B cell (primary cell): Measurements from ENCODE around the gene DGKB.

Experiments used
- EZH2 ChIP-seq: IDR thresholded peaks from 2 replicates; pipeline ENCODE4 v1.6.1; 2012; ENCODE audit warnings: borderline replicate concordance, low read depth, mild to moderate bottlenecking, moderate library complexity, low read length; ENCODE audit not compliant: insufficient read depth, poor library complexity, severe bottlenecking
- TF ChIP-seq, protein P1 (sequence below): fragments of 200-600 bp; IDR thresholded peaks from one replicate; pipeline ENCODE4 v1.8.0; 2022; ENCODE audit warnings: antibody characterized with exemption, mild to moderate bottlenecking

DNA sequence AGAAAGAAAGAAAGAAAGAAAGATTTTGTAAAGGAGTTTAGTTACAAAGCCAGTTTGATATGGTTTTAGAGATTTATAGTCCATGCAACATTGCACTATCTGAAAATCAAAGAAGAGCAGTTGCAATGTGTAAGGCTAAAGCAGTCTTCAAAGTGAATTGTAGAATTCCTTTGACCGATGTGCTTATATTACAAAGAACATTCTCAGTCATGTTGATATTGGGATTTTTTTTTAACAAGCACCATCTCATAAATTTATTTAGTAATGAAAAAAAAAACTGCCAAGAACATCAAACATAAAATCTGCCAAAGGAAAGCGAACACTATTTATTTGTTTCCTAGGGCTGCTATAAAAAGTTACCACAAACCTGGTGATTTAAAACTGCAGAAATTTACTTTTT lies 133.3 kb downstream of the DGKB start:
- TF ChIP-seq, protein P1, sequence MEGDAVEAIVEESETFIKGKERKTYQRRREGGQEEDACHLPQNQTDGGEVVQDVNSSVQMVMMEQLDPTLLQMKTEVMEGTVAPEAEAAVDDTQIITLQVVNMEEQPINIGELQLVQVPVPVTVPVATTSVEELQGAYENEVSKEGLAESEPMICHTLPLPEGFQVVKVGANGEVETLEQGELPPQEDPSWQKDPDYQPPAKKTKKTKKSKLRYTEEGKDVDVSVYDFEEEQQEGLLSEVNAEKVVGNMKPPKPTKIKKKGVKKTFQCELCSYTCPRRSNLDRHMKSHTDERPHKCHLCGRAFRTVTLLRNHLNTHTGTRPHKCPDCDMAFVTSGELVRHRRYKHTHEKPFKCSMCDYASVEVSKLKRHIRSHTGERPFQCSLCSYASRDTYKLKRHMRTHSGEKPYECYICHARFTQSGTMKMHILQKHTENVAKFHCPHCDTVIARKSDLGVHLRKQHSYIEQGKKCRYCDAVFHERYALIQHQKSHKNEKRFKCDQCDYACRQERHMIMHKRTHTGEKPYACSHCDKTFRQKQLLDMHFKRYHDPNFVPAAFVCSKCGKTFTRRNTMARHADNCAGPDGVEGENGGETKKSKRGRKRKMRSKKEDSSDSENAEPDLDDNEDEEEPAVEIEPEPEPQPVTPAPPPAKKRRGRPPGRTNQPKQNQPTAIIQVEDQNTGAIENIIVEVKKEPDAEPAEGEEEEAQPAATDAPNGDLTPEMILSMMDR = no peak
- no peak for TF ChIP-seq EZH2
